B cell (primary cell): Measurements from ENCODE around the gene MEGF11. TPM values are rescaled to one million over a fixed set of nuclear protein-coding genes. Genes with fewer than 3 reads are reported as not detected.

Experiments
- ATAC-seq: fragments of 200-7000 bp; cut with Tn5 transposase; one replicate; pipeline ENCODE4 v1.10.0; 2021; ENCODE audit warnings: low read depth, mild to moderate bottlenecking, moderate number of reproducible peaks, moderate library complexity
- CTCF ChIA-PET: fragments of 350-600 bp; sonication (Branson Sonifier 250); formaldehyde crosslinking; loops from one replicate; lab custom pipeline; 2021; ENCODE audit warnings: antibody characterized with exemption, inconsistent platforms; lab: Charles Lee
- POLR2A ChIA-PET: fragments of 350-600 bp; sonication (Branson Sonifier 250); formaldehyde crosslinking; loops from one replicate; lab custom pipeline; 2021; ENCODE audit warnings: antibody characterized with exemption; lab: Charles Lee
- DNase-seq: peaks from one replicate; pipeline ENCODE4 v3.0.0; 2013
- H2AFZ ChIP-seq: 2 replicates; pipeline ENCODE4 v1.6.1; 2012; ENCODE audit warnings: mild to moderate bottlenecking, low read depth, low read length; ENCODE audit not compliant: insufficient read depth, poor library complexity, severe bottlenecking
- H3K27ac ChIP-seq, 2 donors: 1 replicate in 1 of 2; 2 replicates in 1 of 2; pipeline ENCODE4 v1.5.1; 2012 to 2013; ENCODE audit warnings: low read length in 2 of 2, mild to moderate bottlenecking in 2 of 2, moderate library complexity in 1 of 2
- H3K27me3 ChIP-seq, 4 experiments: fragments of 200-600 bp in 1 of 4; sonication (generic) in 1 of 4; replicated peaks in 1 of 4; 1 replicate in 2 of 4; 2 replicates in 2 of 4; pipeline versions ENCODE4 v1.6.1 to v1.7.0; 2013 to 2016; ENCODE audit warnings: low read length in 3 of 4, mild to moderate bottlenecking in 2 of 4, mixed read lengths in 1 of 4, moderate library complexity in 1 of 4; ENCODE audit not compliant: insufficient read depth in 4 of 4, control insufficient read depth in 3 of 4; ENCODE audit errors: control extremely low read depth in 1 of 4
- H3K36me3 ChIP-seq, 2 experiments: replicated peaks in 1 of 2; 1 replicate in 1 of 2; 2 replicates in 1 of 2; pipeline versions ENCODE4 v1.6.1 to v1.7.1; 2013; ENCODE audit warnings: low read length in 1 of 2; ENCODE audit not compliant: insufficient read depth in 2 of 2, control insufficient read depth in 1 of 2; ENCODE audit errors: control extremely low read depth in 1 of 2, extremely low read depth in 1 of 2
- H3K4me1 ChIP-seq, 2 donors: fragments of 200-600 bp in 1 of 2; sonication (generic) in 1 of 2; 1 replicate in 1 of 2; 2 replicates in 1 of 2; pipeline versions ENCODE4 v1.5.1 to v1.6.1; 2013 to 2017; ENCODE audit warnings: low read length in 2 of 2; ENCODE audit not compliant: control insufficient read depth in 2 of 2, insufficient read depth in 2 of 2
- H3K4me2 ChIP-seq: replicated peaks from 2 replicates; pipeline ENCODE3; 2012; ENCODE audit warnings: mild to moderate bottlenecking, low read depth, low read length; ENCODE audit not compliant: poor library complexity, severe bottlenecking
- H3K4me3 ChIP-seq, 5 experiments: fragments of 200-600 bp in 1 of 5; sonication (generic) in 1 of 5; 1 replicate in 3 of 5; 2 replicates in 2 of 5; pipeline versions ENCODE4 v1.5.1 to v1.7.0; 2011 to 2016; ENCODE audit warnings: low read length in 4 of 5, mild to moderate bottlenecking in 4 of 5, low read depth in 2 of 5, control low read depth in 1 of 5, moderate library complexity in 1 of 5; ENCODE audit not compliant: insufficient read depth in 1 of 5; ENCODE audit errors: control extremely low read depth in 1 of 5, extremely low read depth in 1 of 5
- H3K79me2 ChIP-seq: fragments of 200-600 bp; sonication (generic); one replicate; pipeline ENCODE4 v1.6.0; 2016; ENCODE audit warnings: low read length; ENCODE audit not compliant: control insufficient read depth, insufficient read depth
- H3K9ac ChIP-seq: fragments of 200-600 bp; sonication (generic); 2 replicates; pipeline ENCODE4 v1.6.1; 2017; ENCODE audit warnings: mild to moderate bottlenecking, low read length, moderate library complexity
- H3K9me3 ChIP-seq, 3 donors: one replicate each; pipeline versions ENCODE4 v1.6.1 to v1.7.1; 2013; ENCODE audit warnings: low read length in 2 of 3; ENCODE audit not compliant: control insufficient read depth in 2 of 3, insufficient read depth in 1 of 3; ENCODE audit errors: control extremely low read depth in 1 of 3
- H4K20me1 ChIP-seq: 2 replicates; pipeline ENCODE4 v1.6.0; 2012; ENCODE audit warnings: mild to moderate bottlenecking, low read length; ENCODE audit not compliant: insufficient read depth, control insufficient read depth, poor library complexity, severe bottlenecking
- H3K27ac Mint-ChIP-seq: one replicate; pipeline ENCODE4 v1.8.0; 2021; ENCODE audit warnings: mixed read lengths
- H3K27me3 Mint-ChIP-seq: one replicate; pipeline ENCODE4 v1.8.0; 2021; ENCODE audit warnings: mixed read lengths
- H3K4me1 Mint-ChIP-seq: one replicate; pipeline ENCODE4 v1.8.0; 2021; ENCODE audit warnings: mixed read lengths
- H3K4me3 Mint-ChIP-seq: one replicate; pipeline ENCODE4 v1.8.0; 2021; ENCODE audit warnings: mixed read lengths
- H3K9me3 Mint-ChIP-seq: one replicate; pipeline ENCODE4 v1.8.0; 2022; ENCODE audit warnings: mixed read lengths; ENCODE audit not compliant: insufficient read depth
- EZH2 ChIP-seq: IDR thresholded peaks from 2 replicates; pipeline ENCODE4 v1.6.1; 2012; ENCODE audit warnings: borderline replicate concordance, low read depth, mild to moderate bottlenecking, moderate library complexity, low read length; ENCODE audit not compliant: insufficient read depth, poor library complexity, severe bottlenecking
- WGBS: methylation state at CpG from one replicate; pipeline ENCODE4 v1.1.5; 2013; ENCODE audit warnings: missing lambda C conversion rate; ENCODE audit not compliant: insufficient coverage; 5-methylcytosine and 5-hydroxymethylcytosine counted together
- intact Hi-C: fragments of 100-400 bp; cut with micrococcal nuclease; formaldehyde crosslinking; loops from one replicate; pipeline ENCODE4 v1.10.0; 2022
- polyA plus RNA-seq: library from polyadenylated mRNA; depleted of rRNA; stranded (reverse); fragments of >200 nt; gene quantifications from 2 replicates; pipeline ENCODE4 v1.2.3, GENCODE V29; 2012
- total RNA-seq, 2 donors: library from RNA; stranded (reverse); fragments of 120-200 nt in 1 of 2; gene quantifications; 1 replicate in 1 of 2; 2 replicates in 1 of 2; pipeline versions ENCODE4 v1.2.3 to v1.2.4, GENCODE V29; 2013 to 2022
- TF ChIP-seq, protein P1 (sequence below): fragments of 200-600 bp; IDR thresholded peaks from one replicate; pipeline ENCODE4 v1.8.0; 2022; ENCODE audit warnings: antibody characterized with exemption, mild to moderate bottlenecking

Gene MEGF11
- total and polyA plus RNA-seq, 2 donors (not counting 1 experiment from before 2014, with no cell fraction given) = 0.04 to 0.34 TPM

DNA sequence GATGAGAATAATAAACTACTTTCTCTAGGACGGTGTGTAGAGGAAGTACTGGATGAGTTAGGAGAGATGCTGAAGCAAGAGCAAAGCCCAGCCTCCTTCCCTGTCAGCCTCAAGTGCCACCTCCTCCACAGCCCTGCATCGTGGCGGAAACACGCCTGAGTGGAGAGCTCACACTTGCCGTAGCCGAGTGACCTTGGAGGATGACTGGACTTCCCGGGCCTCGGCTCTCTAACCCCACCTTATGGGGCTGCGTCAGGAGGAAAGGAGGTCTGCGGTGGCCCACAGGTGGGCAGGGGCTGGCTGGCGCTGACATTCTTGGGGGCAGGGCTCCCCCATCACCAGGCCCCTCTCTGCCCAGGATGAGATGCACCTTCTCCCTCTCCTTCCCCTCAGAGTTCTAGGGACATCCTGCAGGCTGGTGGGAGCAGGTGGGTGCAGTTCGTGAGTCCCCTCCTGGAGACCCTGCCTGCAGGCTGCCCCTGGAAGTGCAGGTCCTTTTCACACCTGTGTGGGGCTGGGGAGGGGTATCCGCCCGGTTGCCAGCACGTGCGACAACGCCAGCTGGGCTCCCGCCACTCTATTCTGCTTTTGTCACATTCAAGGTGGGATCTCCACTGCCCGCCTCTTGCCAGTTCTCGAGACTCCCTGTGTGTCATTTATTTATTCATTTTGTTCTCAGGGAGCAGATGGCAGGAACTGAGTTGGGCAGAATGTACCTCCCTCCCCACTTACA lies 175.2 kb downstream of the MEGF11 start:
- no peaks in the 10 kb centered on the region for H3K9me3 ChIP-seq
- DNase-seq (no peak), ATAC-seq (no peak)
- H3K9me3 Mint-ChIP-seq = no peaks in the 10 kb centered on the region
- H3K27me3 ChIP-seq = peaks cover 0 to 14% (median 0%) of the 10 kb centered on the region in 4 experiments
- no peak overlapping the region for H3K4me3 Mint-ChIP-seq
- H3K4me1 Mint-ChIP-seq = no peaks in the 10 kb centered on the region
- no peaks in the 10 kb centered on the region for H3K4me1 ChIP-seq
- H3K27ac ChIP-seq = no peak overlapping the region
- no peak overlapping the region for H3K4me2 ChIP-seq
- intact Hi-C loops = no loop called here
- no peaks in the 10 kb centered on the region for H4K20me1 ChIP-seq
- H3K4me3 ChIP-seq = no peak overlapping the region
- no peak overlapping the region for H3K27ac Mint-ChIP-seq
- TF ChIP-seq EZH2 = no peak
- TF ChIP-seq, protein P1, sequence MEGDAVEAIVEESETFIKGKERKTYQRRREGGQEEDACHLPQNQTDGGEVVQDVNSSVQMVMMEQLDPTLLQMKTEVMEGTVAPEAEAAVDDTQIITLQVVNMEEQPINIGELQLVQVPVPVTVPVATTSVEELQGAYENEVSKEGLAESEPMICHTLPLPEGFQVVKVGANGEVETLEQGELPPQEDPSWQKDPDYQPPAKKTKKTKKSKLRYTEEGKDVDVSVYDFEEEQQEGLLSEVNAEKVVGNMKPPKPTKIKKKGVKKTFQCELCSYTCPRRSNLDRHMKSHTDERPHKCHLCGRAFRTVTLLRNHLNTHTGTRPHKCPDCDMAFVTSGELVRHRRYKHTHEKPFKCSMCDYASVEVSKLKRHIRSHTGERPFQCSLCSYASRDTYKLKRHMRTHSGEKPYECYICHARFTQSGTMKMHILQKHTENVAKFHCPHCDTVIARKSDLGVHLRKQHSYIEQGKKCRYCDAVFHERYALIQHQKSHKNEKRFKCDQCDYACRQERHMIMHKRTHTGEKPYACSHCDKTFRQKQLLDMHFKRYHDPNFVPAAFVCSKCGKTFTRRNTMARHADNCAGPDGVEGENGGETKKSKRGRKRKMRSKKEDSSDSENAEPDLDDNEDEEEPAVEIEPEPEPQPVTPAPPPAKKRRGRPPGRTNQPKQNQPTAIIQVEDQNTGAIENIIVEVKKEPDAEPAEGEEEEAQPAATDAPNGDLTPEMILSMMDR = no peak
- H3K9ac ChIP-seq = no peak overlapping the region
- H3K27me3 Mint-ChIP-seq = peaks cover 41% of the 10 kb centered on the region
- H2AFZ ChIP-seq = no peak overlapping the region
- H3K36me3 ChIP-seq = no peaks in the 10 kb centered on the region
- WGBS = 67% methylated on average over 11 of the region's 20 CpGs
- no peaks in the 10 kb centered on the region for H3K79me2 ChIP-seq
- POLR2A ChIA-PET = no interaction called here
- CTCF ChIA-PET = no interaction called here

DNA sequence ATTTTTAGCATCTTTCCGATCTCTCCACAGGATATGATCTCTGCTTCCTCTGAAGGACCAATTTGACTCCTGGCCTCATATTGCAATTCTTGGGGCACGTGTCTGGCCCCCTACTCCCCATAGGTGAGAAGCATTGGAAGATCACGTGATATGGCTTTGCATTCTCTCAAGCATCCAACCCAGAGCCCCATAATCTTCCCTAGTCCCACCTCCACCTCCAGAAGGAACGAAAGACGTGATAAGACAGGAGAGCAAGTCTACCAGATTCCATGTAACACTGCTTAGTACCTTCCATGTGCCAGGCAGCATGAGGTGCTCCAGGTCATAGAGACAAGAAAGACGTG lies 176.3 kb downstream of the MEGF11 start:
- ATAC-seq (no peak), DNase-seq (no peak)
- Histone ChIP-seq H3K27me3 (peaks cover 0 to 14% (median 0%) of the 10 kb centered on the region in 4 experiments), H4K20me1 (no peaks in the 10 kb centered on the region), H3K36me3 (no peaks in the 10 kb centered on the region), H3K4me1 (no peaks in the 10 kb centered on the region), H3K4me2 (no peak overlapping the region), H3K9ac (no peak overlapping the region), H2AFZ (no peak overlapping the region), H3K4me3 (no peak overlapping the region), H3K27ac (no peak overlapping the region), H3K79me2 (no peaks in the 10 kb centered on the region), H3K9me3 (no peaks in the 10 kb centered on the region)
- POLR2A ChIA-PET = no interaction called here
- H3K27me3 Mint-ChIP-seq = peaks cover 37% of the 10 kb centered on the region
- 87% methylated on average over 4 of the region's 6 CpGs for WGBS
- H3K4me1 Mint-ChIP-seq = no peaks in the 10 kb centered on the region
- CTCF ChIA-PET = no interaction called here
- no peak overlapping the region for H3K4me3 Mint-ChIP-seq
- H3K9me3 Mint-ChIP-seq = no peaks in the 10 kb centered on the region
- intact Hi-C loops = no loop called here
- TF ChIP-seq, protein P1 = no peak
- TF ChIP-seq EZH2 = no peak
- H3K27ac Mint-ChIP-seq = no peak overlapping the region
